Right forelimb (tissue), 1 donor: ENCODE results near the gene RENBP.
"Not testable (repeated sequence)": the region's sequence is repeated elsewhere in the genome, so short reads cannot be mapped to it uniquely, and the experiment has no call there.

Experiments
- DNase-seq: peaks from one replicate; pipeline ENCODE4 v3.0.0-alpha.2; 2018

Gene RENBP

GRCh38 chrX:153944140-153944799 lies at the start of gene RENBP:
TSS of gene RENBP (minus strand) at chrX:153944643. CDS start at chrX:153944610, 33 bp downstream.
- no peak for DNase-seq

GRCh38 chrX:153993978-153994377 lies 49.5 kb upstream of the RENBP start:
- DNase-seq, result no peak

- no peak for DNase-seq
These were observed 48.6 kb upstream of the RENBP start for GRCh38 chrX:153993079-153993478.

- no peak for DNase-seq
These were observed 47.7 kb upstream of the RENBP start for GRCh38 chrX:153992180-153992579.

- no peak for DNase-seq
These were observed 46.7 kb upstream of the RENBP start for GRCh38 chrX:153991013-153991580.

GRCh38 chrX:153989973-153990655 lies 45.7 kb upstream of the RENBP start:
- DNase-seq, result no peak

- DNase-seq, result no peak
These were observed 44.0 kb upstream of the RENBP start for GRCh38 chrX:153988493-153988892.

- no peak for DNase-seq
These were observed 40.1 kb upstream of the RENBP start for GRCh38 chrX:153984351-153985178.

- no peak for DNase-seq
These were observed 38.9 kb upstream of the RENBP start for GRCh38 chrX:153983321-153983801.

GRCh38 chrX:153981771-153982533 lies 37.5 kb upstream of the RENBP start:
- DNase-seq, result no peak

GRCh38 chrX:153981231-153981630 lies 36.8 kb upstream of the RENBP start:
- DNase-seq, result no peak

- DNase-seq, result not testable (repeated sequence)
These were observed 36.0 kb upstream of the RENBP start for GRCh38 chrX:153980394-153980793.

GRCh38 chrX:153974726-153975286 lies 30.4 kb upstream of the RENBP start:
- DNase-seq, result no peak

- no peak for DNase-seq
These were observed 29.7 kb upstream of the RENBP start for GRCh38 chrX:153974003-153974725.

GRCh38 chrX:153973127-153974002 lies 28.9 kb upstream of the RENBP start:
- DNase-seq, result no peak

- peak; percentile 90 for DNase-seq
These were observed 28.1 kb upstream of the RENBP start, which contains the start of gene TMEM187 for GRCh38 chrX:153972368-153973126. TSS of gene TMEM187 (plus strand) at chrX:153972754. CDS start at chrX:153982063, 9,309 bp downstream.

GRCh38 chrX:153971450-153972367 lies 27.3 kb upstream of the RENBP start, which contains the start of gene HCFC1:
TSS of gene HCFC1 (minus strand) at chrX:153971818. CDS start at chrX:153970840, 978 bp downstream.
- DNase-seq, result peak; percentile 94

GRCh38 chrX:153971124-153971449 lies 26.6 kb upstream of the RENBP start:
- DNase-seq, result peak; percentile 88
